Measurements from ENCODE around the gene NEDD9.

- no peak for TF ChIP-seq JUND (IDR thresholded peaks at IDR 0.05)
- TF ChIP-seq EGR1 (IDR thresholded peaks at IDR 0.05; ENCODE audit: low read depth in 2 of 2): no peak
- TF ChIP-seq CTCF (IDR thresholded peaks at IDR 0.05; ENCODE audit: low read depth, low read length, missing input control): no peak
- no peak for TF ChIP-seq YY1 (IDR thresholded peaks at IDR 0.05)
- TF ChIP-seq FOXA2 (IDR thresholded peaks at IDR 0.05): no peak
- no peak for TF ChIP-seq RAD21 (IDR thresholded peaks at IDR 0.05)
- no peak for TF ChIP-seq MAX (IDR thresholded peaks at IDR 0.05)
- no peak for TF ChIP-seq TAF1 (conservative IDR thresholded peaks at IDR 0.05)
- TF ChIP-seq REST (IDR thresholded peaks at IDR 0.05): no peak
- TF ChIP-seq FOXA1 (IDR thresholded peaks at IDR 0.05): no peak
- TF ChIP-seq GABPA (IDR thresholded peaks at IDR 0.05 in 1 of 2, conservative IDR thresholded peaks at IDR 0.05 in 1 of 2): no peak
Observed at GRCh38 chr6:11231108-11231463, 1.4 kb downstream of the NEDD9 start.

All from liver (tissue), 3 donors.